ENCODE data around the gene BTBD9. TPM values are rescaled to one million over a fixed set of nuclear protein-coding genes. Genes with fewer than 3 reads are reported as not detected.
"Not testable (repeated sequence)": the region's sequence is repeated elsewhere in the genome, so short reads cannot be mapped to it uniquely, and the experiment has no call there.

BTBD9 gene
- polyA plus RNA-seq, 4 donors, result 5.1 to 10.2 (median 6.7) TPM

DNA sequence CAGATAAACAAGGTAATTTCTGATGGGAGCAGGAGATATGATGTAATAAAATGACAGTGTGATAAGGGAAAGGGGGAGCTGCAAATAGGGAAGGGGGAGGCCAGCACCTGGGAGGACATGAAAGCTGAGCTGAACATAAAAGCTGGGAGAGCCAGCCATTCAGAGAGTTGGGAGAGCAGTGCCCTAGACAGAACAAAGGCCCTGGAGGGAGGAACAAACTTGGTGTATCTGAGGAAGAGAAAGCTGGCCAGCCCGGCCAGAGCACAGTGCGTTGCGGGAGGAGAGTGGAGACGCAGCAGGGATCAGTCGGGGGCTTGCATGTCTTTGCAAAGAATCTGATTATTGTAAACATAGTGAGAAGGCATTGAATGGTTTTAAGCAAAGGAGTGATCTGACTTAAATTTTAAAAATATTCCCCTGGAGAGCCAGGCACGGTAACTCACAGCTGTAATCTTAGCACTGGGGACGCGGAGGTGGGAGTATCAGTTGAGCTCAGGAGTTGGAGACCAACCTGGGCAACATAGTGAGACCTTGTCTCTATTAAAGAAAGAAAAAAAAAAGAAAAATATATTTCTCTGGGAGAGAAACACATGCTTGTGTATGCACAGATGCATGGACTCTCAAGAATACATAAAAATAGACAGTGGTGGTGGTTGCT, 502.0 kb downstream of the BTBD9 start:
- FAIRE-seq (no peak), DNase-seq (no peak)
- no peak overlapping the region for H3K4me3 ChIP-seq (ENCODE audit: low read depth in 1 of 3, low read length in 3 of 3)
- no peak overlapping the region for H3K27ac ChIP-seq (ENCODE audit: low read depth in 1 of 3, low read length in 2 of 3)
- peaks cover 0 to 18% (median 12%) of the 10 kb centered on the region in 3 donors for H3K36me3 ChIP-seq (ENCODE audit: control insufficient read depth in 3 of 3, insufficient read depth in 2 of 3, low read depth in 1 of 3, low read length in 3 of 3)
- WGBS, 3 donors, result 95 to 97% (median 97%) methylated on average over 8 of the region's 8 CpGs
- no peaks in the 10 kb centered on the region for H3K4me1 ChIP-seq (ENCODE audit: control insufficient read depth in 3 of 3, insufficient read depth in 2 of 3, low read depth in 1 of 3, low read length in 2 of 3)
- no peaks in the 10 kb centered on the region for H3K9me3 ChIP-seq (ENCODE audit: control insufficient read depth in 2 of 2, insufficient read depth in 1 of 2, low read depth in 1 of 2, low read length in 1 of 2)
- no peaks in the 10 kb centered on the region for H3K27me3 ChIP-seq (ENCODE audit: control insufficient read depth in 3 of 3, insufficient read depth in 3 of 3, low read length in 3 of 3)

DNA sequence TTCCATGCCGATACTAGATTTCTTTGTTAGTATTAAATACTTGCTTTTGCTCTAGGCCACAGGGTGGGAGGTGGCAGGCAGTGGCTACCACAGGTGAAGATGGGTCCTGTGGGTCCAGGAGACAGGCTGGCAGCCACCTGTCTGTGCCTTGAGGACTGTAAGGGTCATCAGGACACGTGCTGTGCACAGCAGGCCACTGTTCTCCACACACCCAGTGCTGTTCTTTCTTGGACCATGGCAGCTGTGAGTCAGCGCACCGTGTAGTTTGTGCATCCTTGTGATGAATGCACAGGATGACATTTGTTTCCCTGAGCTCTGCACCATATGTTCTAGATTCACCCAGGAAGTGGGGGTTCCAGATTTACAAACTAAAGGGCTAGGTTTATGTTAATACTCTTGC, 503.2 kb downstream of the BTBD9 start:
- no peak overlapping the region for H3K4me3 ChIP-seq (ENCODE audit: low read depth in 1 of 3, low read length in 3 of 3)
- no peaks in the 10 kb centered on the region for H3K9me3 ChIP-seq (ENCODE audit: control insufficient read depth in 2 of 2, insufficient read depth in 1 of 2, low read depth in 1 of 2, low read length in 1 of 2)
- no peak overlapping the region for H3K27ac ChIP-seq (ENCODE audit: low read depth in 1 of 3, low read length in 2 of 3)
- DNase-seq, result no peak
- no peaks in the 10 kb centered on the region for H3K4me1 ChIP-seq (ENCODE audit: control insufficient read depth in 3 of 3, insufficient read depth in 2 of 3, low read depth in 1 of 3, low read length in 2 of 3)
- WGBS, 3 donors, result 84 to 93% (median 93%) methylated on average over 4 of the region's 4 CpGs
- peaks cover 0 to 11% (median 5%) of the 10 kb centered on the region in 3 donors for H3K36me3 ChIP-seq (ENCODE audit: control insufficient read depth in 3 of 3, insufficient read depth in 2 of 3, low read depth in 1 of 3, low read length in 3 of 3)
- H3K27me3 ChIP-seq (ENCODE audit: control insufficient read depth in 3 of 3, insufficient read depth in 3 of 3, low read length in 3 of 3), result no peaks in the 10 kb centered on the region
- no peak for FAIRE-seq

GRCh38 chr6:38134704-38135088, 505.0 kb downstream of the BTBD9 start:
- Histone ChIP-seq H3K36me3 (ENCODE audit: control insufficient read depth in 3 of 3, insufficient read depth in 2 of 3, low read depth in 1 of 3, low read length in 3 of 3) (peaks cover 0 to 11% (median 5%) of the 10 kb centered on the region in 3 donors), H3K27me3 (ENCODE audit: control insufficient read depth in 3 of 3, insufficient read depth in 3 of 3, low read length in 3 of 3) (no peaks in the 10 kb centered on the region), H3K4me1 (ENCODE audit: control insufficient read depth in 3 of 3, insufficient read depth in 2 of 3, low read depth in 1 of 3, low read length in 2 of 3) (no peaks in the 10 kb centered on the region), H3K4me3 (ENCODE audit: low read depth in 1 of 3, low read length in 3 of 3) (no peak overlapping the region), H3K27ac (ENCODE audit: low read depth in 1 of 3, low read length in 2 of 3) (no peak overlapping the region), H3K9me3 (ENCODE audit: control insufficient read depth in 2 of 2, insufficient read depth in 1 of 2, low read depth in 1 of 2, low read length in 1 of 2) (no peaks in the 10 kb centered on the region)
- WGBS, 3 donors, result 75 to 86% (median 84%) methylated on average over 4 of the region's 4 CpGs
- no peak for DNase-seq
- no peak for FAIRE-seq

DNA sequence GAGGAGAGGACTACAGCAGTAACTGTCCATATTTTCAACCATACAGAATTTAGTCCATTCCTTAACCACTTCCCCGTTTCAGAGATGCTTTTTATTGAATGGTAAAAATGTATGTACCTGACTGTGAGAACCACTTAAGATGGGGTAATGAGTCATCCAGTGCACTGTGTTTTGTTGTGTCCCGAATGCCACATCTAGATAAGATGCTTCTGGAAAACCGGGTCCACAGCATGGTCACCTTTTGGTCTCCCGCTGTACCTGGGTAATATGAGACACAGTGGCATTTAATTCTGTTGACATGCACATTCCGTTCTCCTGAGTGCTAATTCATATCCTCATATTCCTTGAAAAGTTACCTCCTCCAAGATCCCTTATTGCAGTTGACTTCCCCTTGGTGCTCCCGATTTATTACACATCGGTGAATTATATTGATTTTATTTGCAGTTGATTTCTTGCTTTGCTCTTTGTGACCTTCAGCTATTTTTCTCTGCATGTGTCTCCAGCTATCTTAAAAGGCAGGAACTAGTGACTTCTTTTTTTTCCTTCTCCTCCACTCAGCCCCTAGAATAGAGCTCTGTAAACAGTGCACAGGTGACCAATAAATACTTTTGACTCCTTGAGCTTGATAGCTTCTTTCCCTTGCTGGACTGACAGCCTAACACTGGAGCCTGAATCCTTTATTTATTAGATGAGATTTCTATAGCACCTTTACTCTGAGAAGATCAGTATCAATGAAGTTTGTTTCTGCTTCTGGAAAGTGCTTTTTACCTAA, 505.6 kb downstream of the BTBD9 start:
- H3K4me1 ChIP-seq (ENCODE audit: control insufficient read depth in 3 of 3, insufficient read depth in 2 of 3, low read depth in 1 of 3, low read length in 2 of 3), result no peaks in the 10 kb centered on the region
- DNase-seq (peak in 1 of 2 donors; percentile 45), FAIRE-seq (no peak)
- no peaks in the 10 kb centered on the region for H3K27me3 ChIP-seq (ENCODE audit: control insufficient read depth in 3 of 3, insufficient read depth in 3 of 3, low read length in 3 of 3)
- no peak overlapping the region for H3K4me3 ChIP-seq (ENCODE audit: low read depth in 1 of 3, low read length in 3 of 3)
- WGBS, 3 donors, result 87 to 90% (median 89%) methylated on average over 7 of the region's 7 CpGs
- H3K27ac ChIP-seq (ENCODE audit: low read depth in 1 of 3, low read length in 2 of 3), result no peak overlapping the region
- H3K9me3 ChIP-seq (ENCODE audit: control insufficient read depth in 2 of 2, insufficient read depth in 1 of 2, low read depth in 1 of 2, low read length in 1 of 2), result no peaks in the 10 kb centered on the region
- peaks cover 0 to 11% (median 3%) of the 10 kb centered on the region in 3 donors for H3K36me3 ChIP-seq (ENCODE audit: control insufficient read depth in 3 of 3, insufficient read depth in 2 of 3, low read depth in 1 of 3, low read length in 3 of 3)

- H3K27ac ChIP-seq (ENCODE audit: low read depth in 1 of 3, low read length in 2 of 3), result no peak overlapping the region
- DNase-seq, result no peak
- FAIRE-seq, result no peak
- H3K36me3 ChIP-seq (ENCODE audit: control insufficient read depth in 3 of 3, insufficient read depth in 2 of 3, low read depth in 1 of 3, low read length in 3 of 3), result peaks cover 0 to 10% (median 3%) of the 10 kb centered on the region in 3 donors
- H3K4me1 ChIP-seq (ENCODE audit: control insufficient read depth in 3 of 3, insufficient read depth in 2 of 3, low read depth in 1 of 3, low read length in 2 of 3), result no peaks in the 10 kb centered on the region
- no peaks in the 10 kb centered on the region for H3K27me3 ChIP-seq (ENCODE audit: control insufficient read depth in 3 of 3, insufficient read depth in 3 of 3, low read length in 3 of 3)
- no peak overlapping the region for H3K4me3 ChIP-seq (ENCODE audit: low read depth in 1 of 3, low read length in 3 of 3)
- H3K9me3 ChIP-seq (ENCODE audit: control insufficient read depth in 2 of 2, insufficient read depth in 1 of 2, low read depth in 1 of 2, low read length in 1 of 2), result no peaks in the 10 kb centered on the region
Observed at GRCh38 chr6:38131527-38131965, 508.2 kb downstream of the BTBD9 start.

DNA sequence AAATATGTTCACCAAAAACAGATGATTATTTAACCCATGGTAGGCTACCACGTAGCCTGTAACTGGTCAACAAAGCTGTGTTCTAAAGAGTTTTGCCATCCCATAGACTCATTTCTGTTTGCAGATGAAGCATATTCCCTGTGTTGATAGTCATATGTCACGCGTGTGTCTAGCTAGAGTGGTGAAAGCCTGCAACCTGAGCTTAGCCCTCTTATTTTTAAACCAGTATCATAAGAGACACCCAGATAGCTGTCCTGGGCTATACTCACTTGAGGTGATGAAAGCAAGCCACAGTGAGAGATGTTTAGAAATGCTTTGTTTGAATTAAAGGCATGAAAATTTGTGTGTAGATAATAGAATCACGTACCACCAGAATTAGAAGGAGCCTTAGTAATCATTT, 512.4 kb downstream of the BTBD9 start:
- no peak for DNase-seq
- H3K4me1 ChIP-seq (ENCODE audit: control insufficient read depth in 3 of 3, insufficient read depth in 2 of 3, low read depth in 1 of 3, low read length in 2 of 3), result no peaks in the 10 kb centered on the region
- H3K27ac ChIP-seq (ENCODE audit: low read depth in 1 of 3, low read length in 2 of 3), result no peak overlapping the region
- H3K36me3 ChIP-seq (ENCODE audit: control insufficient read depth in 3 of 3, insufficient read depth in 2 of 3, low read depth in 1 of 3, low read length in 3 of 3), result peaks cover 0 to 13% (median 7%) of the 10 kb centered on the region in 3 donors
- no peak overlapping the region for H3K4me3 ChIP-seq (ENCODE audit: low read depth in 1 of 3, low read length in 3 of 3)
- WGBS, 3 donors, result 97 to 99% (median 97%) methylated on average over 4 of the region's 4 CpGs
- no peaks in the 10 kb centered on the region for H3K27me3 ChIP-seq (ENCODE audit: control insufficient read depth in 3 of 3, insufficient read depth in 3 of 3, low read length in 3 of 3)
- H3K9me3 ChIP-seq (ENCODE audit: control insufficient read depth in 2 of 2, insufficient read depth in 1 of 2, low read depth in 1 of 2, low read length in 1 of 2), result peaks cover 0 to 4% of the 10 kb centered on the region in 2 donors
- FAIRE-seq, result no peak

DNA sequence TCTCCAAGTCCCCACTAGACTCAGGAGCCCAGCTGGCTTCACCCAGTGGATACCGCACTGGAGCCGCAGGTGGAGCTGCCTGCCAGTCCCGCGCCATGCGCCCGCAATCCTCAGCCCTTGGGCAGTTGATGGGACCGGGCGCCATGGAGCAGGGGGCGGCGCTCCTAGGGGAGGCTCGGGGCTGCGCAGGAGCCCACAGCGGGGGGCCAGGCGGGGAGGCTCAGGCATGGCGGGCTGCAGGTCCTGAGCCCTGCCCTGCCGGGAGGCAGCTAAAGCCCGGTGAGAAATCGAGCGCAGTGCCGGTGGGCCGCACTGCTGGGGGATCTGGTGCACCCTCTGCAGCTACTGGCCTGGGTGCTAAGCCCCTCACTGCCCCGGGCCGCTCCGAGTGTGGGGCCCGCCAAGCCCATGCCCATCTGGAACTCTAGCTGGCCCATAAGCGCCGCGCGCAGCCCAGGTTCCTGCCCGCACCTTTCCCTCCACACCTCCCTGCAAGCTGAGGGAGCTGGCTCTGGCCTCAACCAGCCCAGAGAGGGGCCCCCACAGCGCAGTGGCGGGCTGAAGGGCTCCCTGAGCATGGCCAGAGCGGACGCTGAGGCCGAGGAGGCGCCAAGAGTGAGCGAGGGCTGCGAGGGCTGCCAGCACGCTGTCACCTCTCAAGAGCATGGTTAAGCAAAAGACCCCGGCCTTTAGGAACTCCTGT, 515.4 kb downstream of the BTBD9 start:
- not testable (repeated sequence) for DNase-seq; FAIRE-seq; H3K27ac ChIP-seq (ENCODE audit: low read depth in 1 of 3, low read length in 2 of 3); H3K4me3 ChIP-seq (ENCODE audit: low read depth in 1 of 3, low read length in 3 of 3); H3K9me3 ChIP-seq (ENCODE audit: control insufficient read depth in 2 of 2, insufficient read depth in 1 of 2, low read depth in 1 of 2, low read length in 1 of 2); H3K27me3 ChIP-seq (ENCODE audit: control insufficient read depth in 3 of 3, insufficient read depth in 3 of 3, low read length in 3 of 3); H3K4me1 ChIP-seq (ENCODE audit: control insufficient read depth in 3 of 3, insufficient read depth in 2 of 3, low read depth in 1 of 3, low read length in 2 of 3)
- WGBS, 3 donors, result 96 to 97% (median 97%) methylated on average over 33 to 40 of the region's 40 CpGs
- H3K36me3 ChIP-seq (ENCODE audit: control insufficient read depth in 3 of 3, insufficient read depth in 2 of 3, low read depth in 1 of 3, low read length in 3 of 3), result peaks cover 2 to 28% (median 7%) of the 10 kb centered on the region in 3 donors

DNA sequence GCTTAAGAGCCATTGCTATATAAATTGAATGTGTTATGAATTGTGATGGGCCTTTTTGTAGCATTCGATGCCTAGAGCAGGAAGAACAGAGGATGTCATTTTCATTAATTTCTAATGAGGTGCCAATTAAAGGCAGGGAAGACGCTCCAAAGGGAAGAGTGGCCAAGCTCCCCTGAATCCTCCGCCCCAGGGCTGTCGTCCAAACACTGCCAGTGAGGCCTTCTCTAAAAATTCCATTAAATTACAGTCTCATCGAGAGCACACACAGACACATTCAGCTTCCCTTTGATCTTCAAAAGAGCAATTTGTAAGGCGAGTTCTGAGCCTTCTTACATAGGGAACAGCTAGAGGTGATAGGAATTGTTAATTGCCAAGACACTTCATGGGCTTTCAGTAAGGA, 520.2 kb downstream of the BTBD9 start:
- no peak overlapping the region for H3K27ac ChIP-seq (ENCODE audit: low read depth in 1 of 3, low read length in 2 of 3)
- no peak overlapping the region for H3K4me3 ChIP-seq (ENCODE audit: low read depth in 1 of 3, low read length in 3 of 3)
- no peaks in the 10 kb centered on the region for H3K27me3 ChIP-seq (ENCODE audit: control insufficient read depth in 3 of 3, insufficient read depth in 3 of 3, low read length in 3 of 3)
- H3K9me3 ChIP-seq (ENCODE audit: control insufficient read depth in 2 of 2, insufficient read depth in 1 of 2, low read depth in 1 of 2, low read length in 1 of 2), result no peaks in the 10 kb centered on the region
- DNase-seq (no peak), FAIRE-seq (no peak)
- WGBS, 3 donors, result 86 to 94% (median 93%) methylated on average over 6 of the region's 6 CpGs
- H3K36me3 ChIP-seq (ENCODE audit: control insufficient read depth in 3 of 3, insufficient read depth in 2 of 3, low read depth in 1 of 3, low read length in 3 of 3), result peaks cover 8 to 26% (median 11%) of the 10 kb centered on the region in 3 donors
- peaks cover 0 to 14% (median 4%) of the 10 kb centered on the region in 3 donors for H3K4me1 ChIP-seq (ENCODE audit: control insufficient read depth in 3 of 3, insufficient read depth in 2 of 3, low read depth in 1 of 3, low read length in 2 of 3)

All from small intestine (tissue), 7 donors.